ENCODE data around the gene INF2. TPM values are rescaled to one million over a fixed set of nuclear protein-coding genes. Genes with fewer than 3 reads are reported as not detected.
"Not testable (repeated sequence)": the region's sequence is repeated elsewhere in the genome, so short reads cannot be mapped to it uniquely, and the experiment has no call there.

The INF2 gene
- total and polyA plus RNA-seq, 2 experiments from 2014 or later, result 14.1 to 62.4 TPM

DNA sequence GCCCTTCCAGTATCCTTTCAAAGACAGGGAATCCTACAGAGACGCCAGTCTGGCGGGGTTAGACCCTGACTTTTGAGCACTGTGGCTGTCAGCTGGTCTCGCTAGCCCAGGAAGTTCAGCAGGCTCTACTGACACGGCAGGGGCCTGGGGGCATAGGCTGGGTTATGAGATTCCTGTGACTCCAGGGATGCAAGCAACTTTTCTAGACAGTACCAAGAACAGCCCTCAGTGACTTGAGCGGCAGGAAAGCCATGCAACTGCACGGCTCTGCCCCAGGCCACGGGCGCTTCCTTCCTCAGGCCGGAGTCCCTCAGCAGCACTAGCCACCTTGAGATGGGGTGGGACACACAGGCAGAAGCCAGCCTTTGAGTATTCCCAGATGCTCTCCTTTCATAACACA lies 58.5 kb downstream of the INF2 start:
- Histone ChIP-seq H3K9me3 (ENCODE audit: low read depth) (no peaks in the 10 kb centered on the region), H3K4me1 (ENCODE audit: low read depth) (no peaks in the 10 kb centered on the region), H3K36me3 (no peaks in the 10 kb centered on the region), H3K27me3 (no peaks in the 10 kb centered on the region), H3K4me3 (no peak overlapping the region), H3K27ac (no peak overlapping the region)
- TF ChIP-seq, protein P1, sequence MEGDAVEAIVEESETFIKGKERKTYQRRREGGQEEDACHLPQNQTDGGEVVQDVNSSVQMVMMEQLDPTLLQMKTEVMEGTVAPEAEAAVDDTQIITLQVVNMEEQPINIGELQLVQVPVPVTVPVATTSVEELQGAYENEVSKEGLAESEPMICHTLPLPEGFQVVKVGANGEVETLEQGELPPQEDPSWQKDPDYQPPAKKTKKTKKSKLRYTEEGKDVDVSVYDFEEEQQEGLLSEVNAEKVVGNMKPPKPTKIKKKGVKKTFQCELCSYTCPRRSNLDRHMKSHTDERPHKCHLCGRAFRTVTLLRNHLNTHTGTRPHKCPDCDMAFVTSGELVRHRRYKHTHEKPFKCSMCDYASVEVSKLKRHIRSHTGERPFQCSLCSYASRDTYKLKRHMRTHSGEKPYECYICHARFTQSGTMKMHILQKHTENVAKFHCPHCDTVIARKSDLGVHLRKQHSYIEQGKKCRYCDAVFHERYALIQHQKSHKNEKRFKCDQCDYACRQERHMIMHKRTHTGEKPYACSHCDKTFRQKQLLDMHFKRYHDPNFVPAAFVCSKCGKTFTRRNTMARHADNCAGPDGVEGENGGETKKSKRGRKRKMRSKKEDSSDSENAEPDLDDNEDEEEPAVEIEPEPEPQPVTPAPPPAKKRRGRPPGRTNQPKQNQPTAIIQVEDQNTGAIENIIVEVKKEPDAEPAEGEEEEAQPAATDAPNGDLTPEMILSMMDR (IDR thresholded peaks at IDR 0.05; ENCODE audit: low read depth, low read length), result no peak
- no peak for DNase-seq (ENCODE audit: low read depth in 1 of 2, low spot score in 1 of 2)

DNA sequence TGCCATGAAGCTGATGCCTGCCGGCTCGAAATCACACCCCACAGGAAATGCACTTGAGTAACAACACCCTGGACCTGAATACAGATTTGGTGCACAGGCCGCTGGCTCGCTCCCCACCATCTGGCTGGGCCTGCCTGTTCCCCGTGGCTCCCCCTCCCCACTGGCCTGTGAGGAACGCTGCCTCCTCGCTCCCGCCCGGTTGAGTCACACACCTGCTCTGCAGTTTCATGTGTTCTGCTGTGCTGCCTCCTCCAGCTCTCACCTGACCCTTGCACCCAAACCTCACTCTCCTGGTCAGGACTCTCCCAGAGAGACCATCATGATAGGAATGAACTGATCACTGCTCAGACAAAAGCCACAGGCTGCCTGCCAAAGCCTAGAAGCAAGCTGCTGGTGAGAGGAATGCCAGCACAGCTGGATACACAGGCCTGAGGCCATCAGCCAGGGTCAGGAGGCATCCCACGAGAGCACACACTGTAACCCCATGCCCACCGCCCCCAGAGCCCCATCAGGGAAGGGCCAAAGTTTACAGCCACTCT lies 59.8 kb downstream of the INF2 start:
- Histone ChIP-seq H3K27ac (no peak overlapping the region), H3K36me3 (no peaks in the 10 kb centered on the region), H3K4me1 (ENCODE audit: low read depth) (peaks cover 5% of the 10 kb centered on the region), H3K27me3 (no peaks in the 10 kb centered on the region), H3K9me3 (ENCODE audit: low read depth) (no peaks in the 10 kb centered on the region), H3K4me3 (no peak overlapping the region)
- TF ChIP-seq, protein P1 (IDR thresholded peaks at IDR 0.05; ENCODE audit: low read depth, low read length), result no peak
- no peak for DNase-seq (ENCODE audit: low read depth in 1 of 2, low spot score in 1 of 2)

DNA sequence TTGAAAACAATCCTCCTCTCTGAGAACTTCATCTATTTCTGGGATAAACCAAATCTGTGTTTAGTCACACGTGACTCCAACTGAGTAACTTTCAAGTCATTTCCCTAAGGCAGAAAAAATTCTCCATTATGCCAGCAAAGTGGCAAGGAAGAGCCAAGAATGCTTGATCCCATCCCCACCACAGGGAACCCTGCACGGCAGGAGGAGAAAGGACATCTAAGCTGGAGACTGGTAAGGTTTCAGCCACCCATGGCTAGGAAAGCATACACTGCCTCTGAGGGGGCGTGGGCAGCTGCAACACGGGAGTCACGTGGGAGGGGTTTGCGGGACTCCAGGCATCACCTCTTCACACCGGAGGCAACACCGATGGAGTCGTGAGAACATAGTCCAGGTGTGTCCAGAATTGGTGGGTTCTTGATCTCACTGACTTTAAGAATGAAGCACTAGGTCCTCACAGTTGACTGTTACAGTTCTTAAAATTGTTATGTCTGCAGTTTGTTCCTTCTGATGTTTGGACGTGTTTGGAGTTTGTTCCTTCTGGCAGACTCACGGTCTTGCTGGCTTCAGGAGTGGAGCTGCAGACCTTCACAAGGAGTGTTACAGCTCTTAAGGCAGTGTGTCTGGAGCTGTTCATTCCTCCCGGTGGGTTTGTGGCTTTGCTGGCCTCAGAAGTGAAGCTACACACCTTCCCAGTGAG lies 60.8 kb downstream of the INF2 start:
- TF ChIP-seq, protein P1 (IDR thresholded peaks at IDR 0.05; ENCODE audit: low read depth, low read length), result no peak
- Histone ChIP-seq H3K36me3 (no peaks in the 10 kb centered on the region), H3K4me3 (no peak overlapping the region), H3K4me1 (ENCODE audit: low read depth) (peaks cover 8% of the 10 kb centered on the region), H3K27me3 (no peaks in the 10 kb centered on the region), H3K27ac (no peak overlapping the region), H3K9me3 (ENCODE audit: low read depth) (no peaks in the 10 kb centered on the region)
- DNase-seq (ENCODE audit: low read depth in 1 of 2, low spot score in 1 of 2), result no peak

DNA sequence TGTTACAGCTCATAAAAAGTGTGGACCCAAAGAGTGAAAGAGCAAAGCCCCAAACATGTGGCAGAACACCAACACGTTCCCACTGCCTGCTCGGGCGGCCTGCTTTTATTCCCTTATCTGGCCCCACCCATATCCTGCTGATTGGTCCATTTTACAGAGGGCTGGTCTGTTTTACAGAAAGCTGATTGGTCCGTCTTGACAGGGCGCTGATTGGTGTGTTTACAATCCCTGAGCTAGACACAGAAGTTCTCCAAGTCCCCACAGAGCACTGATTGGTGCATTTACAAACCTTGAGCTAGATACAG lies 61.3 kb downstream of the INF2 start:
- not testable (repeated sequence) for H3K27me3 ChIP-seq; H3K36me3 ChIP-seq; DNase-seq (ENCODE audit: low read depth in 1 of 2, low spot score in 1 of 2); H3K9me3 ChIP-seq (ENCODE audit: low read depth); H3K4me1 ChIP-seq (ENCODE audit: low read depth); H3K27ac ChIP-seq; H3K4me3 ChIP-seq

DNA sequence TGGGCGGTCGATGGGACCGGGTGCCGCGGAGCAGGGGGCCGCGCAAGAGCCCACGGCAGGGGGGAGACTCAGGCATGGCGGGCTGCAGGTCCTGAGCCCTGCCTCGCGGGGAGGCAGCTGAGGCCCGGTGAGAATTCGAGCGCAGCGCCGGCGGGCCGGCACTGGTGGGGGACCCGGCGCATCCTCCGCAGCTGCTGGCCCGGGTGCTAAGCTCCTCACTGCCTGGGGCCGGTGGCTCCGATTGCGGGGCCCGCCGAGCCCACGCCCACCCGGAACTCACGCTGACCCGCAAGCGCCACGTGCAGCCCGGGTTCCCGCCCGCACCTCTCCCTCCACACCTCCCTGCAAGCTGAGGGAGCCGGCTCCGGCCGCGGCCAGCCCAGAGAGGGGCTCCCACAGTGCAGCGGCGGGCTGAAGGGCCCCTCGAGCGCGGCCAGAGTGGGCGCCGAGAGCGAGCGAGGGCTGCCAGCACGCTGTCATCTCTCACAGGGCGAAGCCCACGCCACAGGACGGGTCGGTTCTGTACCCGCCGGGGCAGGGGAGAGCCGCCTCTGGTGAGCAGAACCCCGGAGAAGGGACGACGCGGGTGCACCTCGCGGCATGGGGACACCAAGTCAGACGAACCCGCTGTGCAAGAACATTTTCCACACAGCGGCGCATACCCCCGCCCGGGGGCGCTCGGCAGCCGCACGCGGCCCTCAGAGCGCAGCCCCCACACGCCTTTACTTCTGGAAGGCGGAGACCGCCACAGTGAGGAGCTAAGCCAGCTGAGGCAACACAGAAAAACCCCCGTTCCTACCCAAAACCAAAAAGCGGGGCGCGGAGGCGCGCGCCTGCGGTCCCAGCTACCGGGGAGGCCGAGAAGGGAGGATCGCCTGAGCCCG lies 62.4 kb downstream of the INF2 start:
- Histone ChIP-seq H3K36me3 (peaks cover 8% of the 10 kb centered on the region), H3K27ac (peak overlapping the region; percentile 80), H3K9me3 (ENCODE audit: low read depth) (no peaks in the 10 kb centered on the region), H3K4me3 (peak overlapping the region; percentile 53), H3K4me1 (ENCODE audit: low read depth) (peaks cover 8% of the 10 kb centered on the region), H3K27me3 (no peaks in the 10 kb centered on the region)
- DNase-seq (ENCODE audit: low read depth in 1 of 2, low spot score in 1 of 2), result no peak
- TF ChIP-seq, protein P1 (IDR thresholded peaks at IDR 0.05; ENCODE audit: low read depth, low read length), result no peak

DNA sequence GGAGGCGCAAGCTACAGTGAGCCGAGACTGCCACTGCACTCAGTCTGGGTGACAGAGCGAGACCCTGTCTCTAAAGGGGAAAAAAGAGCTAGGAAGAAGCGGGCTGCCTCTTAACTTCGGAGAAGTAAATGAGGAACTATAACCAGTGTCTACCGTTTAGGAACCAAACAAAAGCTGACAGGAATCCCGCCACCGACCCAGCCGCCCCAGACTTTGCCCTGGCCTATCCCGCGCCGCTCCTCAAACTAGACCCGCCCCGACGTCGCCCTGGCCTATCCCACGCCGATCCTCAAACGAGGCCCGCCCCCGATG lies 63.0 kb downstream of the INF2 start:
- Histone ChIP-seq H3K27me3 (no peaks in the 10 kb centered on the region), H3K4me1 (ENCODE audit: low read depth) (peaks cover 8% of the 10 kb centered on the region), H3K4me3 (peak overlapping the region; percentile 53), H3K27ac (peak overlapping the region; percentile 80), H3K9me3 (ENCODE audit: low read depth) (no peaks in the 10 kb centered on the region), H3K36me3 (peaks cover 8% of the 10 kb centered on the region)
- DNase-seq (ENCODE audit: low read depth in 1 of 2, low spot score in 1 of 2), result no peak
- TF ChIP-seq, protein P1 (IDR thresholded peaks at IDR 0.05; ENCODE audit: low read depth, low read length), result no peak
